GM12878 (cell line): Measurements from ENCODE around the gene SQOR. TPM values are rescaled to one million over a fixed set of nuclear protein-coding genes. Genes with fewer than 3 reads are reported as not detected.

ENCODE experiments used
- ATAC-seq: fragments of 200-7000 bp; cut with Tn5 transposase; 3 replicates; pipeline ENCODE4 v1.9.1; 2020; ENCODE audit warnings: mild to moderate bottlenecking, moderate library complexity
- BruUV-seq: library from RNA; stranded (reverse); fragments of 400-500 nt; replicated peaks from 2 replicates; lab custom pipeline; 2021; lab: Mats Ljungman, UMichigan
- CTCF ChIA-PET: fragments of 300-600 bp; sonication (Branson Sonifier 250); formaldehyde crosslinking; extraction: SDS; loops from one replicate; lab custom pipeline; 2021; ENCODE audit warnings: inconsistent platforms; lab: Yijun Ruan, JAX
- POLR2A ChIA-PET: fragments of 350-600 bp; formaldehyde crosslinking; extraction: SDS; loops from one replicate; lab custom pipeline; 2021; ENCODE audit warnings: inconsistent platforms; lab: Charles Lee
- RAD21 ChIA-PET: fragments of 300-600 bp; sonication (Branson Sonifier 250); formaldehyde crosslinking; loops from one replicate; lab custom pipeline; 2023; ENCODE audit warnings: antibody characterized with exemption; ENCODE audit not compliant: unreplicated experiment; lab: Charles Lee
- SMC1A ChIA-PET: fragments of 300-600 bp; sonication (Branson Sonifier 250); formaldehyde crosslinking; loops from one replicate; lab custom pipeline; 2023; ENCODE audit not compliant: unreplicated experiment, uncharacterized antibody; lab: Charles Lee
- DNase-seq: peaks from one replicate; pipeline ENCODE4 v3.0.0-alpha.2; 2011; ENCODE audit warnings: low read depth, low spot score
- FAIRE-seq: peaks from 3 replicates; lab custom pipeline; 2011; peaks lifted over from hg19 to GRCh38; lab: Jason Lieb, UNC
- H2AFZ ChIP-seq: 2 replicates; pipeline ENCODE4 v1.6.0; 2011; ENCODE audit warnings: low read depth, low read length, control low read depth; ENCODE audit not compliant: control insufficient read depth
- H3K27ac ChIP-seq: 2 replicates; pipeline ENCODE4 v1.5.1; 2011; ENCODE audit warnings: control low read depth; ENCODE audit not compliant: control insufficient read depth, insufficient read depth
- H3K27me3 ChIP-seq, 2 experiments: replicated peaks in 1 of 2; 2 replicates each; pipeline versions ENCODE4 v1.6.0 to v1.6.1; 2011; ENCODE audit warnings: low read length in 1 of 2; ENCODE audit not compliant: control insufficient read depth in 2 of 2, insufficient read depth in 2 of 2
- H3K36me3 ChIP-seq, 2 experiments: 2 replicates each; pipeline ENCODE4 v1.5.1; 2011; ENCODE audit warnings: low read length in 1 of 2; ENCODE audit not compliant: control insufficient read depth in 2 of 2, insufficient read depth in 2 of 2
- H3K4me1 ChIP-seq: 2 replicates; pipeline ENCODE4 v1.6.1; 2011; ENCODE audit warnings: mild to moderate bottlenecking, low read length, moderate library complexity, mixed read lengths; ENCODE audit not compliant: control insufficient read depth, insufficient read depth
- H3K4me2 ChIP-seq: 2 replicates; pipeline ENCODE4 v1.6.0; 2011; ENCODE audit warnings: control low read depth; ENCODE audit not compliant: control insufficient read depth, insufficient read depth
- H3K4me3 ChIP-seq: fragments of 200-600 bp; sonication (generic); 2 replicates; pipeline ENCODE4 v1.5.1; 2016
- H3K79me2 ChIP-seq: 2 replicates; pipeline ENCODE4 v1.6.0; 2011; ENCODE audit warnings: low read length; ENCODE audit not compliant: control insufficient read depth, insufficient read depth
- H3K9ac ChIP-seq: 2 replicates; pipeline ENCODE4 v1.8.0; 2011; ENCODE audit warnings: low read length, control low read depth, mixed read lengths; ENCODE audit not compliant: control insufficient read depth, insufficient read depth
- H3K9me3 ChIP-seq: replicated peaks from 3 replicates; pipeline ENCODE4 v1.5.1; 2011; ENCODE audit warnings: mild to moderate bottlenecking, low read length; ENCODE audit not compliant: control insufficient read depth, insufficient read depth
- H4K20me1 ChIP-seq: 2 replicates; pipeline ENCODE4 v1.6.0; 2011; ENCODE audit not compliant: control insufficient read depth, insufficient read depth
- BACH1 ChIP-seq: fragments of 450-650 bp; IDR thresholded peaks from 2 replicates; pipeline ENCODE4 v1.6.1; 2017; ENCODE audit warnings: mild to moderate bottlenecking, borderline replicate concordance
- BCL11A ChIP-seq: IDR thresholded peaks from 2 replicates; pipeline ENCODE4 v1.6.1; 2011; ENCODE audit warnings: low read depth, low read length
- BMI1 ChIP-seq: fragments of 450-650 bp; IDR thresholded peaks from 2 replicates; pipeline ENCODE4 v1.6.1; 2016; ENCODE audit warnings: mild to moderate bottlenecking, moderate library complexity, borderline replicate concordance
- CEBPZ ChIP-seq: fragments of 150-350 bp; IDR thresholded peaks from 2 replicates; pipeline ENCODE4 v1.6.1; 2016; ENCODE audit warnings: low read depth, low read length
- CHD2 ChIP-seq: IDR thresholded peaks from 2 replicates; pipeline ENCODE4 v1.6.1; 2011; ENCODE audit warnings: low read depth, low read length, improper control_type of control experiment, borderline replicate concordance
- MTA2 ChIP-seq: fragments of 450-650 bp; IDR thresholded peaks from 2 replicates; pipeline ENCODE4 v1.6.1; 2016; ENCODE audit warnings: low read depth, mild to moderate bottlenecking, moderate library complexity
- POLR2AphosphoS2 ChIP-seq: IDR thresholded peaks from 2 replicates; pipeline ENCODE4 v1.6.1; 2011; ENCODE audit warnings: low read depth, mild to moderate bottlenecking, low read length, improper control_type of control experiment, moderate library complexity
- POU2F2 ChIP-seq: IDR thresholded peaks from 3 replicates; pipeline ENCODE4 v1.6.1; 2011; ENCODE audit warnings: low read depth, mild to moderate bottlenecking, low read length, borderline replicate concordance
- RAD51 ChIP-seq: fragments of 450-650 bp; IDR thresholded peaks from 2 replicates; pipeline ENCODE4 v1.6.1; 2016; ENCODE audit warnings: moderate library complexity, mild to moderate bottlenecking, inconsistent platforms
- RB1 ChIP-seq: fragments of 450-650 bp; formaldehyde crosslinking; IDR thresholded peaks from 2 replicates; pipeline ENCODE4 v1.6.1; 2017; ENCODE audit warnings: mild to moderate bottlenecking, borderline replicate concordance
- RBBP5 ChIP-seq: fragments of 200-600 bp; sonication (generic); conservative IDR thresholded peaks from 2 replicates; pipeline ENCODE4 v1.6.1; 2016
- TCF3 ChIP-seq: IDR thresholded peaks from 2 replicates; pipeline ENCODE4 v1.6.1; 2012; ENCODE audit warnings: low read depth, mild to moderate bottlenecking, low read length, borderline replicate concordance; ENCODE audit not compliant: insufficient read depth
- WGBS: methylation state at CpG from one replicate; pipeline ENCODE4 v1.1.6; 2016; ENCODE audit warnings: low lambda C conversion rate; ENCODE audit not compliant: insufficient replicate concordance, insufficient coverage; ENCODE audit errors: missing lambda C conversion rate; 5-methylcytosine and 5-hydroxymethylcytosine counted together
- in situ Hi-C: fragments of 300-500 bp; cut with MboI; formaldehyde crosslinking; loops from 9 replicates; pipeline ENCODE4 v1.14.3; 2018; ENCODE audit warnings: mixed read lengths
- intact Hi-C: fragments of 100-400 bp; cut with micrococcal nuclease; formaldehyde crosslinking; loops from one replicate; pipeline ENCODE4 v1.14.2; 2022; ENCODE audit not compliant: unreplicated experiment
- polyA plus RNA-seq, 11 experiments: library from polyadenylated mRNA; depleted of rRNA in 4 of 11; unstranded in 6 of 11; stranded (reverse) in 5 of 11; fragments of >200 nt; fragmentation: Nextera tagmentation in 4 of 11; fragmentation: Illumina TruSeq in 1 of 11; extraction: Ambion mirVana in 4 of 11; extraction: Trizol in 1 of 11; gene quantifications; 1 replicate in 1 of 11; 2 replicates in 10 of 11; pipeline versions ENCODE4 v1.2.1 to v1.2.3, GENCODE V29; 2011 to 2016; ENCODE audit warnings: inconsistent platforms in 2 of 11, missing spikeins in 2 of 11, low read depth in 1 of 11
- total RNA-seq, 4 experiments: library from RNA; depleted of rRNA in 3 of 4; stranded (reverse); fragments of >200 nt in 3 of 4; fragmentation: Illumina TruSeq in 1 of 4; extraction: Trizol in 1 of 4; gene quantifications; 2 replicates each; pipeline versions ENCODE4 v1.2.1 to v1.2.3, GENCODE V29; 2013 to 2021
- TF ChIP-seq, protein P1 (sequence below): fragments of 450-650 bp; IDR thresholded peaks from 2 replicates; pipeline ENCODE4 v1.6.1; 2017; ENCODE audit warnings: mild to moderate bottlenecking, moderate library complexity
- TF ChIP-seq, protein P2 (sequence below), 3 experiments: IDR thresholded peaks in 2 of 3; conservative IDR thresholded peaks in 1 of 3; 2 replicates each; pipeline ENCODE4 v1.5.1; 2011; ENCODE audit warnings: low read depth in 3 of 3, low read length in 3 of 3, mild to moderate bottlenecking in 3 of 3, control low read depth in 2 of 3, moderate library complexity in 2 of 3, inconsistent platforms in 1 of 3, mixed read lengths in 1 of 3; ENCODE audit not compliant: control insufficient read depth in 2 of 3, insufficient read depth in 1 of 3; ENCODE audit errors: extremely low read depth in 1 of 3

Gene SQOR
- total and polyA plus RNA-seq, 10 of the 15 experiments (the other 5 are each of a cell fraction or from before 2014, with no cell fraction given), result 14.5 to 74.7 (median 44.2) TPM

DNA sequence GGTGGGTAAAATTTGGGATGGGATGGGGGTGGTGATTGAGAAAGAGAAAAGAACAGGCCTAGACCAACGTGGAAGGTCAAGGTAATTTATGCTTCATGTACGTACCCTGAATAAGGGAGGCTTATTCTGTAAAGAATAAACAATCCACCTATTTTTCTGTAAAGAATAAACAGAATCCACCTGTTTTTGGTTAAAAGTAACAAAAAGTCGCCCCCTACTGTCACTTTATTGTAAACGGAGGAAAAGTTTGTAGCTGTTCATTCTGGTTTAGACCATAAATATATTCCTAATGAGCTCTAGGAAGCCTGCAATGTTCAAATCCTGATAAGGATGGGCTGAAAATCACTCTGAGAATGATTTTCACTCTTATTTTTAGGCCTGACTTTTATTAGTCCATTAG lies 23.5 kb upstream of the SQOR start:
- RAD21 ChIA-PET, result interaction anchor here (0.6 to 4.7 kb wide), 21 partner anchors 15 to 453 kb away, joined by 3 to 83 read pairs (median 5); partner anchors contain the start of gene BLOC1S6
- intact Hi-C loops, result loop anchor here (10.0 kb wide), 1 partner anchor 407 kb away; no protein-coding TSS in a partner anchor
- BruUV-seq, result no TSS peak
- TF ChIP-seq MTA2 (no peak), POLR2AphosphoS2 (no peak), RBBP5 (no peak), TCF3 (no peak), BCL11A (no peak), CEBPZ (no peak), RB1 (no peak), BMI1 (no peak), POU2F2 (no peak), RAD51 (no peak), CHD2 (no peak), BACH1 (no peak)
- TF ChIP-seq, protein P1, sequence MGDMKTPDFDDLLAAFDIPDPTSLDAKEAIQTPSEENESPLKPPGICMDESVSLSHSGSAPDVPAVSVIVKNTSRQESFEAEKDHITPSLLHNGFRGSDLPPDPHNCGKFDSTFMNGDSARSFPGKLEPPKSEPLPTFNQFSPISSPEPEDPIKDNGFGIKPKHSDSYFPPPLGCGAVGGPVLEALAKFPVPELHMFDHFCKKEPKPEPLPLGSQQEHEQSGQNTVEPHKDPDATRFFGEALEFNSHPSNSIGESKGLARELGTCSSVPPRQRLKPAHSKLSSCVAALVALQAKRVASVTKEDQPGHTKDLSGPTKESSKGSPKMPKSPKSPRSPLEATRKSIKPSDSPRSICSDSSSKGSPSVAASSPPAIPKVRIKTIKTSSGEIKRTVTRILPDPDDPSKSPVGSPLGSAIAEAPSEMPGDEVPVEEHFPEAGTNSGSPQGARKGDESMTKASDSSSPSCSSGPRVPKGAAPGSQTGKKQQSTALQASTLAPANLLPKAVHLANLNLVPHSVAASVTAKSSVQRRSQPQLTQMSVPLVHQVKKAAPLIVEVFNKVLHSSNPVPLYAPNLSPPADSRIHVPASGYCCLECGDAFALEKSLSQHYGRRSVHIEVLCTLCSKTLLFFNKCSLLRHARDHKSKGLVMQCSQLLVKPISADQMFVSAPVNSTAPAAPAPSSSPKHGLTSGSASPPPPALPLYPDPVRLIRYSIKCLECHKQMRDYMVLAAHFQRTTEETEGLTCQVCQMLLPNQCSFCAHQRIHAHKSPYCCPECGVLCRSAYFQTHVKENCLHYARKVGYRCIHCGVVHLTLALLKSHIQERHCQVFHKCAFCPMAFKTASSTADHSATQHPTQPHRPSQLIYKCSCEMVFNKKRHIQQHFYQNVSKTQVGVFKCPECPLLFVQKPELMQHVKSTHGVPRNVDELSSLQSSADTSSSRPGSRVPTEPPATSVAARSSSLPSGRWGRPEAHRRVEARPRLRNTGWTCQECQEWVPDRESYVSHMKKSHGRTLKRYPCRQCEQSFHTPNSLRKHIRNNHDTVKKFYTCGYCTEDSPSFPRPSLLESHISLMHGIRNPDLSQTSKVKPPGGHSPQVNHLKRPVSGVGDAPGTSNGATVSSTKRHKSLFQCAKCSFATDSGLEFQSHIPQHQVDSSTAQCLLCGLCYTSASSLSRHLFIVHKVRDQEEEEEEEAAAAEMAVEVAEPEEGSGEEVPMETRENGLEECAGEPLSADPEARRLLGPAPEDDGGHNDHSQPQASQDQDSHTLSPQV, result 0 out of 2 replicates have a peak, but pooled peaks have one; percentile 8
- TF ChIP-seq, protein P2, sequence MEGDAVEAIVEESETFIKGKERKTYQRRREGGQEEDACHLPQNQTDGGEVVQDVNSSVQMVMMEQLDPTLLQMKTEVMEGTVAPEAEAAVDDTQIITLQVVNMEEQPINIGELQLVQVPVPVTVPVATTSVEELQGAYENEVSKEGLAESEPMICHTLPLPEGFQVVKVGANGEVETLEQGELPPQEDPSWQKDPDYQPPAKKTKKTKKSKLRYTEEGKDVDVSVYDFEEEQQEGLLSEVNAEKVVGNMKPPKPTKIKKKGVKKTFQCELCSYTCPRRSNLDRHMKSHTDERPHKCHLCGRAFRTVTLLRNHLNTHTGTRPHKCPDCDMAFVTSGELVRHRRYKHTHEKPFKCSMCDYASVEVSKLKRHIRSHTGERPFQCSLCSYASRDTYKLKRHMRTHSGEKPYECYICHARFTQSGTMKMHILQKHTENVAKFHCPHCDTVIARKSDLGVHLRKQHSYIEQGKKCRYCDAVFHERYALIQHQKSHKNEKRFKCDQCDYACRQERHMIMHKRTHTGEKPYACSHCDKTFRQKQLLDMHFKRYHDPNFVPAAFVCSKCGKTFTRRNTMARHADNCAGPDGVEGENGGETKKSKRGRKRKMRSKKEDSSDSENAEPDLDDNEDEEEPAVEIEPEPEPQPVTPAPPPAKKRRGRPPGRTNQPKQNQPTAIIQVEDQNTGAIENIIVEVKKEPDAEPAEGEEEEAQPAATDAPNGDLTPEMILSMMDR (IDR thresholded peaks at IDR 0.05 in 2 of 3, conservative IDR thresholded peaks at IDR 0.05 in 1 of 3; ENCODE audit: control insufficient read depth in 2 of 3, extremely low read depth in 1 of 3, insufficient read depth in 1 of 3, low read depth in 3 of 3, low read length in 3 of 3), result peak; percentile 42 to 53 (median 46); a peak in 5 of 6 replicates

More for the DNA sequence above, 23.5 kb upstream of the SQOR start:
- H3K4me3 ChIP-seq, result no peak overlapping the region
- H3K9ac ChIP-seq, result no peak overlapping the region
- POLR2A ChIA-PET, result interaction anchor here (0.7 kb wide), 1 partner anchor 153 kb away, joined by 3 read pairs; no protein-coding TSS in a partner anchor
- H3K27me3 ChIP-seq, result no peaks in the 10 kb centered on the region
- H3K27ac ChIP-seq, result no peak overlapping the region
- ATAC-seq (peak; percentile 43; the same call in 1 of the 3 replicates), DNase-seq (no peak), FAIRE-seq (peak; percentile 57)
- peaks cover 2 to 3% of the 10 kb centered on the region in 2 experiments; a peak in 2 of 4 replicates for H3K36me3 ChIP-seq
- H4K20me1 ChIP-seq, result no peaks in the 10 kb centered on the region
- CTCF ChIA-PET, result interaction anchor here (0.5 to 7.3 kb wide), 34 partner anchors 8 to 448 kb away, joined by 3 to 245 read pairs (median 4); partner anchors contain the start of genes BLOC1S6 and SQOR
- H2AFZ ChIP-seq, result no peak overlapping the region
- SMC1A ChIA-PET, result interaction anchor here (0.6 to 6.8 kb wide), 15 partner anchors 9 to 410 kb away, joined by 3 to 115 read pairs (median 4); partner anchors contain the start of gene BLOC1S6
- 15% methylated on average over 4 of the region's 4 CpGs for WGBS
- H3K9me3 ChIP-seq, result no peaks in the 10 kb centered on the region
- no peak overlapping the region for H3K4me2 ChIP-seq
- H3K4me1 ChIP-seq, result no peaks in the 10 kb centered on the region; the same call in 1 of the 2 replicates
- no peaks in the 10 kb centered on the region for H3K79me2 ChIP-seq
- in situ Hi-C loops, result loop anchor here (5.0 kb wide), 1 partner anchor 154 kb away; no protein-coding TSS in a partner anchor
